GM23338 (cell line): ENCODE measurements around the gene OXNAD1. TPM values are rescaled to one million over a fixed set of nuclear protein-coding genes. Genes with fewer than 3 reads are reported as not detected.

ENCODE experiments used
- ATAC-seq: fragments of 200-7000 bp; cut with Tn5 transposase; 3 replicates; pipeline ENCODE4 v1.9.1; 2020
- DNase-seq: peaks from one replicate; pipeline ENCODE4 v3.0.0-alpha.2; 2015; ENCODE audit warnings: low spot score
- H2AFZ ChIP-seq: fragments of 200-600 bp; sonication (generic); 2 replicates; pipeline ENCODE4 v1.8.0; 2016; ENCODE audit warnings: antibody characterized with exemption, mild to moderate bottlenecking, moderate library complexity
- H3F3A ChIP-seq: fragments of 200-600 bp; sonication (generic); replicated peaks from 2 replicates; pipeline ENCODE4 v1.8.0; 2017; ENCODE audit warnings: antibody characterized with exemption, mixed run types, low read depth
- H3K27ac ChIP-seq: fragments of 200-600 bp; sonication (generic); 2 replicates; pipeline ENCODE4 v1.6.1; 2016; ENCODE audit warnings: low read depth
- H3K27me3 ChIP-seq: fragments of 200-600 bp; sonication (generic); 2 replicates; pipeline ENCODE4 v1.8.0; 2016; ENCODE audit warnings: mild to moderate bottlenecking, mixed run types, moderate library complexity; ENCODE audit not compliant: insufficient read depth
- H3K36me3 ChIP-seq: fragments of 200-600 bp; sonication (generic); 2 replicates; pipeline ENCODE4 v1.8.0; 2016; ENCODE audit warnings: mild to moderate bottlenecking; ENCODE audit not compliant: insufficient read depth
- H3K4me1 ChIP-seq: fragments of 200-600 bp; sonication (generic); 2 replicates; pipeline ENCODE4 v1.8.0; 2016; ENCODE audit warnings: mild to moderate bottlenecking, moderate library complexity; ENCODE audit not compliant: insufficient read depth
- H3K4me2 ChIP-seq: fragments of 200-600 bp; sonication (generic); 2 replicates; pipeline ENCODE4 v1.7.1; 2017; ENCODE audit warnings: mixed run types
- H3K4me3 ChIP-seq: fragments of 200-600 bp; sonication (generic); 2 replicates; pipeline ENCODE4 v1.6.1; 2016; ENCODE audit warnings: mixed run types
- H3K79me2 ChIP-seq: fragments of 200-600 bp; sonication (generic); replicated peaks from 2 replicates; pipeline ENCODE4 v1.8.0; 2017; ENCODE audit warnings: mild to moderate bottlenecking; ENCODE audit not compliant: insufficient read depth
- H3K9me2 ChIP-seq: fragments of 200-600 bp; sonication (generic); 2 replicates; pipeline ENCODE4 v1.8.0; 2017; ENCODE audit not compliant: insufficient read depth
- H4K20me1 ChIP-seq: fragments of 200-600 bp; sonication (generic); replicated peaks from 2 replicates; pipeline ENCODE4 v1.8.0; 2017; ENCODE audit warnings: mild to moderate bottlenecking; ENCODE audit not compliant: insufficient read depth
- H3K27ac Mint-ChIP-seq: 2 replicates; pipeline ENCODE4 v1.8.0; 2020; ENCODE audit warnings: inconsistent platforms, mild to moderate bottlenecking, moderate library complexity, mixed read lengths
- H3K27me3 Mint-ChIP-seq: 3 replicates; pipeline ENCODE4 v1.8.0; 2022; ENCODE audit warnings: low read depth, mild to moderate bottlenecking, moderate library complexity, mixed read lengths, inconsistent platforms; ENCODE audit not compliant: insufficient read depth, poor library complexity
- H3K36me3 Mint-ChIP-seq: 3 replicates; pipeline ENCODE4 v1.8.0; 2021; ENCODE audit warnings: low read depth, mild to moderate bottlenecking, inconsistent platforms, moderate library complexity, mixed read lengths
- H3K4me1 Mint-ChIP-seq: 3 replicates; pipeline ENCODE4 v1.8.0; 2020; ENCODE audit warnings: mild to moderate bottlenecking, inconsistent platforms, mixed read lengths
- H3K4me3 Mint-ChIP-seq: 3 replicates; pipeline ENCODE4 v1.8.0; 2021; ENCODE audit warnings: moderate library complexity, mild to moderate bottlenecking, inconsistent platforms, mixed read lengths
- H3K9me3 Mint-ChIP-seq: 3 replicates; pipeline ENCODE4 v1.8.0; 2020; ENCODE audit warnings: moderate library complexity, mild to moderate bottlenecking, inconsistent platforms, mixed read lengths
- CREB1 ChIP-seq: fragments of 250-450 bp; sonication (Bioruptor Pico); IDR thresholded peaks from 2 replicates; pipeline ENCODE4 v1.5.0; 2020; ENCODE audit warnings: low read depth, mild to moderate bottlenecking, moderate library complexity
- CTCF ChIP-seq, 2 experiments: fragments of 200-600 bp in 1 of 2; sonication (generic) in 1 of 2; conservative IDR thresholded peaks; 2 replicates each; pipeline versions ENCODE4 v1.5.1 to v1.6.1; 2016 to 2017; ENCODE audit warnings: antibody characterized with exemption in 2 of 2, low read depth in 2 of 2, mild to moderate bottlenecking in 2 of 2, moderate library complexity in 1 of 2
- EZH2 ChIP-seq: fragments of 200-600 bp; sonication (generic); IDR thresholded peaks from one replicate; pipeline ENCODE4 v1.8.0; 2017; ENCODE audit warnings: antibody characterized with exemption, mild to moderate bottlenecking, low read depth; ENCODE audit not compliant: unreplicated experiment
- EZH2phosphoT487 ChIP-seq: fragments of 200-600 bp; sonication (generic); IDR thresholded peaks from one replicate; pipeline ENCODE4 v1.8.1; 2018; ENCODE audit warnings: antibody characterized with exemption; ENCODE audit not compliant: unreplicated experiment
- JUNB ChIP-seq: IDR thresholded peaks from one replicate; pipeline ENCODE4 v1.6.1; 2016; ENCODE audit warnings: antibody characterized with exemption; ENCODE audit not compliant: unreplicated experiment
- NANOG ChIP-seq: IDR thresholded peaks from 2 replicates; pipeline ENCODE4 v1.6.1; 2016; ENCODE audit warnings: antibody characterized with exemption, borderline replicate concordance
- POLR2AphosphoS5 ChIP-seq: IDR thresholded peaks from 2 replicates; pipeline ENCODE4 v1.6.1; 2016; ENCODE audit warnings: antibody characterized with exemption, low read depth
- REST ChIP-seq: IDR thresholded peaks from one replicate; pipeline ENCODE4 v1.6.1; 2018; ENCODE audit warnings: antibody characterized with exemption; ENCODE audit not compliant: unreplicated experiment
- STAT1 ChIP-seq: IDR thresholded peaks from one replicate; pipeline ENCODE4 v1.6.1; 2016; ENCODE audit warnings: antibody characterized with exemption; ENCODE audit not compliant: unreplicated experiment
- ZNF114 ChIP-seq: fragments of 250-450 bp; sonication (Bioruptor Pico); IDR thresholded peaks from 2 replicates; pipeline ENCODE4 v1.5.0; 2020; ENCODE audit warnings: mild to moderate bottlenecking, moderate library complexity
- ZNF331 ChIP-seq: fragments of 250-450 bp; sonication (Bioruptor Pico); IDR thresholded peaks from 2 replicates; pipeline ENCODE4 v1.5.0; 2020; ENCODE audit warnings: low read depth, mild to moderate bottlenecking, moderate library complexity
- polyA plus RNA-seq: library from polyadenylated mRNA; unstranded; fragments of >200 nt; fragmentation: Nextera tagmentation; extraction: Ambion mirVana; gene quantifications from 2 replicates; pipeline ENCODE4 v1.2.1, GENCODE V29; 2016
- total RNA-seq: library from RNA; depleted of rRNA; stranded (reverse); fragments of >200 nt; shearing (Covaris generic); gene quantifications from 2 replicates; pipeline ENCODE4 v1.2.3, GENCODE V29; 2014
- TF ChIP-seq, protein P1 (sequence below): IDR thresholded peaks from 2 replicates; pipeline ENCODE4 v1.6.1; 2016; ENCODE audit warnings: antibody characterized with exemption
- TF ChIP-seq, protein P2 (sequence below): fragments of 250-450 bp; sonication (Bioruptor Pico); IDR thresholded peaks from 2 replicates; pipeline ENCODE4 v1.5.0; 2020; ENCODE audit warnings: mild to moderate bottlenecking, moderate library complexity

Gene OXNAD1
- total and polyA plus RNA-seq, 2 experiments from 2014 or later, result 22.9 to 34.2 TPM

DNA sequence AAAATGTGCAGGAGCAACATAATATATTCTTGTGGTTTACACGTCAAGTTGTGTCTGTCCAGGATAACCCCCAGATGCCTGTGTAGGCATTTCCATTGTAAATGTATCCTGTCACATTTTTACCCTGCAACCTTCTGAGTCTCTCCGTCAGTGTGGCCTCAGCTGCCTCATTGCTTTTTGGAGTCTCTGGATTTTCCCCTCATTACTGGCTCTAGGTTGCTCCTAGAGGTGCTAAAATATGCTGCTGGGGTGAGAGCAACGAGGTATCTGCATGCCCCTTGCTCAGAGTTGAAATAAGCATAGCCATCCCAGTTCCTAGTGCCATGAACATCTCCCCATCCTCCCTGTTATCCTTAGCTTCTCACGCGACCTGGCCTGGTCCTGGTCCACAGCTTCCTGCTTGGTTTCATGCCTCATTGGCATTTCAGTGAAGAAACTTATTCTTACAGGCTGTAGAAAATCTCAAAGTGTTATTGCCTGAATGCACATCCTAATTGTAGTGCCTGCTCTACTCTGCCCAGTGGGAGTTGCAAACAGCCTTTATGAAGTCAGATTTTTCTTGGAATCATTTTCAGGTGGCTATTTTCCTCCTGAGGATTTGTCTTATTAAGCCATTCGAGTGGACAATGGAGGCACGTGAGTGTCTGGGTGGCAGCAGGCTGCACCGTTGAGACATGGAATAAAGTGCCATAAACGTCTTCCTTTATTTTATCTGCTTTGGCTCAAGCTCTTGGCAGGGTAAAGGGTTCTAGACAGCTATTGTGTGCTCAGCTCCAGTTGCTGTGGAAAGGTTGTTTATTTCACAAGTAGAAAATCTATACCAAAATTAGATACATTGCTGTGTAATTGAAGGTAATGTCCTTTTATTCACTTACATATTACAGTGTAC is 33.2 kb downstream of the OXNAD1 start:
- Histone ChIP-seq H3K4me2 (no peak overlapping the region), H2AFZ (no peak overlapping the region), H3K9me2 (no peaks in the 10 kb centered on the region), H3F3A (0 out of 2 replicates have a peak, but pooled peaks cover 2% of the 10 kb centered on the region), H3K27ac (no peak overlapping the region), H3K36me3 (peaks cover 10% of the 10 kb centered on the region), H3K4me1 (peaks cover 37% of the 10 kb centered on the region), H3K27me3 (no peaks in the 10 kb centered on the region), H3K79me2 (peaks cover 13% of the 10 kb centered on the region), H3K4me3 (no peak overlapping the region), H4K20me1 (no peaks in the 10 kb centered on the region)
- H3K4me3 Mint-ChIP-seq, result no peak overlapping the region
- no peak for ATAC-seq
- H3K4me1 Mint-ChIP-seq, result peaks cover 43% of the 10 kb centered on the region
- peaks cover 66% of the 10 kb centered on the region for H3K36me3 Mint-ChIP-seq
- no peak for DNase-seq
- H3K27ac Mint-ChIP-seq, result no peak overlapping the region; the same call in 1 of the 2 replicates
- H3K27me3 Mint-ChIP-seq, result no peaks in the 10 kb centered on the region
- TF ChIP-seq REST, result no peak
- no peak for TF ChIP-seq EZH2phosphoT487
- TF ChIP-seq, protein P1, sequence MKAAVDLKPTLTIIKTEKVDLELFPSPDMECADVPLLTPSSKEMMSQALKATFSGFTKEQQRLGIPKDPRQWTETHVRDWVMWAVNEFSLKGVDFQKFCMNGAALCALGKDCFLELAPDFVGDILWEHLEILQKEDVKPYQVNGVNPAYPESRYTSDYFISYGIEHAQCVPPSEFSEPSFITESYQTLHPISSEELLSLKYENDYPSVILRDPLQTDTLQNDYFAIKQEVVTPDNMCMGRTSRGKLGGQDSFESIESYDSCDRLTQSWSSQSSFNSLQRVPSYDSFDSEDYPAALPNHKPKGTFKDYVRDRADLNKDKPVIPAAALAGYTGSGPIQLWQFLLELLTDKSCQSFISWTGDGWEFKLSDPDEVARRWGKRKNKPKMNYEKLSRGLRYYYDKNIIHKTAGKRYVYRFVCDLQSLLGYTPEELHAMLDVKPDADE, result no peak
- TF ChIP-seq STAT1, result no peak
- no peak for TF ChIP-seq ZNF331
- no peak for TF ChIP-seq JUNB
- TF ChIP-seq CREB1 (CRISPR knock-in tag), result no peak
- TF ChIP-seq CTCF (conservative IDR thresholded peaks at IDR 0.05; ENCODE audit: low read depth in 2 of 2), result no peak
- TF ChIP-seq ZNF114 (CRISPR knock-in tag), result no peak
- no peak for TF ChIP-seq EZH2
- no peak for TF ChIP-seq POLR2AphosphoS5
- no peak for TF ChIP-seq NANOG
- TF ChIP-seq, protein P2, sequence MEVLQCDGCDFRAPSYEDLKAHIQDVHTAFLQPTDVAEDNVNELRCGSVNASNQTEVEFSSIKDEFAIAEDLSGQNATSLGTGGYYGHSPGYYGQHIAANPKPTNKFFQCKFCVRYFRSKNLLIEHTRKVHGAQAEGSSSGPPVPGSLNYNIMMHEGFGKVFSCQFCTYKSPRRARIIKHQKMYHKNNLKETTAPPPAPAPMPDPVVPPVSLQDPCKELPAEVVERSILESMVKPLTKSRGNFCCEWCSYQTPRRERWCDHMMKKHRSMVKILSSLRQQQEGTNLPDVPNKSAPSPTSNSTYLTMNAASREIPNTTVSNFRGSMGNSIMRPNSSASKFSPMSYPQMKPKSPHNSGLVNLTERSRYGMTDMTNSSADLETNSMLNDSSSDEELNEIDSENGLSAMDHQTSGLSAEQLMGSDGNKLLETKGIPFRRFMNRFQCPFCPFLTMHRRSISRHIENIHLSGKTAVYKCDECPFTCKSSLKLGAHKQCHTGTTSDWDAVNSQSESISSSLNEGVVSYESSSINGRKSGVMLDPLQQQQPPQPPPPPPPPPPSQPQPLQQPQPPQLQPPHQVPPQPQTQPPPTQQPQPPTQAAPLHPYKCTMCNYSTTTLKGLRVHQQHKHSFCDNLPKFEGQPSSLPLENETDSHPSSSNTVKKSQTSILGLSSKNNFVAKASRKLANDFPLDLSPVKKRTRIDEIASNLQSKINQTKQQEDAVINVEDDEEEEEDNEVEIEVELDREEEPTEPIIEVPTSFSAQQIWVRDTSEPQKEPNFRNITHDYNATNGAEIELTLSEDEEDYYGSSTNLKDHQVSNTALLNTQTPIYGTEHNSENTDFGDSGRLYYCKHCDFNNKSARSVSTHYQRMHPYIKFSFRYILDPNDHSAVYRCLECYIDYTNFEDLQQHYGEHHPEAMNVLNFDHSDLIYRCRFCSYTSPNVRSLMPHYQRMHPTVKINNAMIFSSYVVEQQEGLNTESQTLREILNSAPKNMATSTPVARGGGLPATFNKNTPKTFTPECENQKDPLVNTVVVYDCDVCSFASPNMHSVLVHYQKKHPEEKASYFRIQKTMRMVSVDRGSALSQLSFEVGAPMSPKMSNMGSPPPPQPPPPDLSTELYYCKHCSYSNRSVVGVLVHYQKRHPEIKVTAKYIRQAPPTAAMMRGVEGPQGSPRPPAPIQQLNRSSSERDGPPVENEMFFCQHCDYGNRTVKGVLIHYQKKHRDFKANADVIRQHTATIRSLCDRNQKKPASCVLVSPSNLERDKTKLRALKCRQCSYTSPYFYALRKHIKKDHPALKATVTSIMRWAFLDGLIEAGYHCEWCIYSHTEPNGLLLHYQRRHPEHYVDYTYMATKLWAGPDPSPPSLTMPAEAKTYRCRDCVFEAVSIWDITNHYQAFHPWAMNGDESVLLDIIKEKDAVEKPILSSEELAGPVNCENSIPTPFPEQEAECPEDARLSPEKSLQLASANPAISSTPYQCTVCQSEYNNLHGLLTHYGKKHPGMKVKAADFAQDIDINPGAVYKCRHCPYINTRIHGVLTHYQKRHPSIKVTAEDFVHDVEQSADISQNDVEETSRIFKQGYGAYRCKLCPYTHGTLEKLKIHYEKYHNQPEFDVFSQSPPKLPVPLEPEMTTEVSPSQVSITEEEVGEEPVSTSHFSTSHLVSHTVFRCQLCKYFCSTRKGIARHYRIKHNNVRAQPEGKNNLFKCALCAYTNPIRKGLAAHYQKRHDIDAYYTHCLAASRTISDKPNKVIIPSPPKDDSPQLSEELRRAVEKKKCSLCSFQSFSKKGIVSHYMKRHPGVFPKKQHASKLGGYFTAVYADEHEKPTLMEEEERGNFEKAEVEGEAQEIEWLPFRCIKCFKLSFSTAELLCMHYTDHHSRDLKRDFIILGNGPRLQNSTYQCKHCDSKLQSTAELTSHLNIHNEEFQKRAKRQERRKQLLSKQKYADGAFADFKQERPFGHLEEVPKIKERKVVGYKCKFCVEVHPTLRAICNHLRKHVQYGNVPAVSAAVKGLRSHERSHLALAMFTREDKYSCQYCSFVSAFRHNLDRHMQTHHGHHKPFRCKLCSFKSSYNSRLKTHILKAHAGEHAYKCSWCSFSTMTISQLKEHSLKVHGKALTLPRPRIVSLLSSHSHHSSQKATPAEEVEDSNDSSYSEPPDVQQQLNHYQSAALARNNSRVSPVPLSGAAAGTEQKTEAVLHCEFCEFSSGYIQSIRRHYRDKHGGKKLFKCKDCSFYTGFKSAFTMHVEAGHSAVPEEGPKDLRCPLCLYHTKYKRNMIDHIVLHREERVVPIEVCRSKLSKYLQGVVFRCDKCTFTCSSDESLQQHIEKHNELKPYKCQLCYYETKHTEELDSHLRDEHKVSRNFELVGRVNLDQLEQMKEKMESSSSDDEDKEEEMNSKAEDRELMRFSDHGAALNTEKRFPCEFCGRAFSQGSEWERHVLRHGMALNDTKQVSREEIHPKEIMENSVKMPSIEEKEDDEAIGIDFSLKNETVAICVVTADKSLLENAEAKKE (CRISPR knock-in tag), result no peak
- peaks cover 6% of the 10 kb centered on the region; the same call in 2 of the 3 replicates for H3K9me3 Mint-ChIP-seq
